Measurements from ENCODE around the gene HHIPL1.

Gene HHIPL1

GRCh38 chr14:99699085-99699760 lies 54.3 kb downstream of the HHIPL1 start:
- no peak for TF ChIP-seq POLR2A (IDR thresholded peaks at IDR 0.05; ENCODE audit: low read length)
- TF ChIP-seq GATA1 (IDR thresholded peaks at IDR 0.05; ENCODE audit: low read depth, low read length), result no peak
- DNase-seq, result no peak

DNA sequence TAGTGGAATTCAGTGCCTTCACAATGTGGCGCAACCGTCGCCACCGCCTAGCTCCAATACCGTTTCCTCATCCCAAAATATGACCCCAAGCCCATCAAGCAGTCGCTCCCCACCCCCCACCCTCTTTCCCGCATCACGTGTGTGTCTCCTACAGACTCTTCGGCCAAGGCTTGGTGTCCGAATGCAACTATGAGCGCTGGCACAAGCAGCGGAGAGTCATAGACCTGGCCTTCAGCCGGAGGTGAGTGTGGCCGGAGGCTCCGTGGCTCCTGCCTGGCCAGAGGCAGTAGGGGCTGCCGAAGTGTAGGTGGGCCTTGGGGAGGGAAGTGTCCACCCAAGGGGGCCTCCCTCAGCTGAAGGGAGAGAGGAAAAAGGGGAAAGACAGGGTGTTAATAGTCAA lies 54.9 kb downstream of the HHIPL1 start:
- no peak for DNase-seq
- no peak for TF ChIP-seq GATA1 (IDR thresholded peaks at IDR 0.05; ENCODE audit: low read depth, low read length)
- no peak for TF ChIP-seq POLR2A (IDR thresholded peaks at IDR 0.05; ENCODE audit: low read length)

DNA sequence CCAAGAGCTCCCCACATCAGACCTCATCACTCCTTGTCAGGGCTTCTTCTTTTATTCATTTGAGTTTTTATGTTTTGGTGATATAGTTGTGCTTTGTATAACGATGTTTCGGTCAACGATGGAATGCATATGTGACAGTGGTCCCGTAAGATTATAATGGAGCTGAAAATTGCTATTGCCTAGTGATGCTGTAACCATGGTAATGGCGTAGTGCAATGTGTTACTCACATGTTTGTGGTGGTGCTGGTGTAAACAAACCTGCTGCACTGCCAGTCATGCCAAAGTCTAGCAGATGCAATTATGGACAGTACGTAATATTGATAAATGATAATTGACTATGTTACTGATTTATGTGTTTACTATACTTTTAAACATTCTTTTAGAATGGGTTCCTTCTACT lies 55.5 kb downstream of the HHIPL1 start:
- no peak for DNase-seq
- TF ChIP-seq POLR2A (IDR thresholded peaks at IDR 0.05; ENCODE audit: low read length) (no peak), GATA1 (IDR thresholded peaks at IDR 0.05; ENCODE audit: low read depth, low read length) (no peak)

GRCh38 chr14:99701260-99701659 lies 56.3 kb downstream of the HHIPL1 start:
- no peak for DNase-seq
- TF ChIP-seq GATA1 (IDR thresholded peaks at IDR 0.05; ENCODE audit: low read depth, low read length) (no peak), POLR2A (IDR thresholded peaks at IDR 0.05; ENCODE audit: low read length) (no peak)

- TF ChIP-seq GATA1 (IDR thresholded peaks at IDR 0.05; ENCODE audit: low read depth, low read length), result no peak
- TF ChIP-seq POLR2A (IDR thresholded peaks at IDR 0.05; ENCODE audit: low read length), result no peak
- no peak for DNase-seq
Measured at GRCh38 chr14:99702115-99702514, 57.2 kb downstream of the HHIPL1 start.

DNA sequence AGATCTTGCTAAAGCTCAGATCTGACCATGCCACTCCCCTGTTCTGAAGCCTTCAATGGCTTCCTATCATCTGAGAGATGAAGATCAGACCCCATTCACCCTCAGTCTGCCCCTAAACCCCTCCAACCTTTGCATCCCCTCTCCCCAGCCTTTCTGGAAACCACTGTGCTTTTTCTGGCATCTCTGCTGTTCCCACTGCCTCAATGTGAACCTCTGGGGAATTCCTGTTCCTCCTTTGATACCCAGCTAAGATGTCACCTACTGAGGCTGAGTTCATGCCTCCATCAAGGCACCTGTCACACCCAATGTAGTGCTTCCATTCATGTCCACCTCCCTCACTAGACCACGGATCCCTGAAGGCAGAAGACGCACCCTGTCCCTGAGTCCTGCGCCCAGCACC lies 58.5 kb downstream of the HHIPL1 start:
- no peak for DNase-seq

DNA sequence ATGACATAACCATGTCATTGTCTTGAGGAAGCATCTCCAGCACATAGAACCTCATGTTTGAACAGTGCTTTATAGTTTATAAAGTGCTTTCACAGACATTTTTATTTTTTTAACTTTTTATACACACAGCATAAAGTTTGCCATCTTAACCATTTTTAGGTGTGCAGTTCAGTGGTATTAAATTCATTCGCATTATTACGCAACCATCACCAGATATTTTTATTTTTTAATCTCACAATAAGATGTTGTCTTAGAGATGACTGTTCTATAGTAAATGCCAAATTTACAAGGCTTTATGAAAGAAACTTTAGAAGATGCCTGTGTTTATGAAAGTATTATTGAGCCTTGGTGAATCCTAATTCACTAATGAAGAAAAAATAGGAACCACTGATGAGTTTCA lies 59.1 kb downstream of the HHIPL1 start:
- no peak for TF ChIP-seq POLR2A (IDR thresholded peaks at IDR 0.05; ENCODE audit: low read length)
- no peak for TF ChIP-seq GATA1 (IDR thresholded peaks at IDR 0.05; ENCODE audit: low read depth, low read length)
- DNase-seq, result no peak

More for the DNA sequence above, 58.5 kb downstream of the HHIPL1 start:
- TF ChIP-seq POLR2A (IDR thresholded peaks at IDR 0.05; ENCODE audit: low read length), result no peak
- TF ChIP-seq GATA1 (IDR thresholded peaks at IDR 0.05; ENCODE audit: low read depth, low read length), result no peak

DNA sequence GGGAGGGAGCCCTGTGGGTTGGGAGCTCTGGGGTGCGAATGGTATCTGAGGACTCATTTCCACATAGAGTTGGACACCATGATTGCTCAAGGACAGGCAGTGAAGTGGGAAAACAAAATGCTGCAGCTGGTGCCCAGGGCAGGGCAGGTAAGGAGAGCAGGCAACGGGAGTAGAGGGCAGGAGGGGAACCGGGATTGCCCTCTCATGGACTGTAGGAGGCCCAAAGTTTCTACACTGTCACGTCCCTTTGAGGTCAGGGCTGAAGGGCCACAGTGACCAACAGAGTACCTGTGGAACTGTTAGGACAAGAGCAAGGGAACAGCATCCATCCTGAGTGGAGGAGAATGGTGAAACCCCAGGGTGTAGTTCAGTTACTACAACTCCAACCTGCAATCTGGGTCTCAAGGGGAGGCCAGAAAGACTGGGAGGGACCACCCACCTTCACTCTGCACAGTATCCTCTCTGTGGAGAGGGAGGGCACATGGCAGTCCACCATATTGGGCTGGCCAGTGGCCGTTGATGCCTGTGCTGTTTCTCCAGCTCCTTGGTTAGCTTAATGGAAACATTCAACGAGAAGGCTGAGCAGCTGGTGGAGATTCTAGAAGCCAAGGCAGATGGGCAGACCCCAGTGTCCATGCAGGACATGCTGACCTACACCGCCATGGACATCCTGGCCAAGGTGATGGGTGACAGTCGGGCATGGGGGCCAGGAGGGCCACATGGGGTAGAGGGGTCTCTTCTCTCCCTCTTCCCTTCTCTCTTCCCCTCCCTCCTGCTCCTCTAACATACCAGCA lies 61.4 kb downstream of the HHIPL1 start:
- no peak for TF ChIP-seq POLR2A (IDR thresholded peaks at IDR 0.05; ENCODE audit: low read length)
- TF ChIP-seq GATA1 (IDR thresholded peaks at IDR 0.05; ENCODE audit: low read depth, low read length), result no peak
- no peak for DNase-seq

DNA sequence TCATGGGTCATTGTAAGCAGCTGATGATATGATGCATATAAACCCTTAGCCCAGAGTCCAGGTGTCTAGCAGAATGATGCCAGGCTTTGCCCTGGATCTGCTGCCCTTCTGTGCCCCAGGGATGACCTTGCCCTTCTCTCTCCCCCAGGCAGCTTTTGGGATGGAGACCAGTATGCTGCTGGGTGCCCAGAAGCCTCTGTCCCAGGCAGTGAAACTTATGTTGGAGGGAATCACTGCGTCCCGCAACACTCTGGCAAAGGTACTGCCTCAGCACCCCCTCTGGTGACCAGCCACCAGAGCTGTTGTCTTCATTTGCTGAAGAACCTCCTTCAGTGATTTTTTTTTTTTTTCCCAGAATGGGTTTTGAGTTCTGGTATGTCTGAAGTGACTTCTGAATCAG lies 62.5 kb downstream of the HHIPL1 start:
- no peak for DNase-seq
- TF ChIP-seq POLR2A (IDR thresholded peaks at IDR 0.05; ENCODE audit: low read length) (no peak), GATA1 (IDR thresholded peaks at IDR 0.05; ENCODE audit: low read depth, low read length) (no peak)

- DNase-seq, result no peak
- TF ChIP-seq POLR2A (IDR thresholded peaks at IDR 0.05; ENCODE audit: low read length) (no peak), GATA1 (IDR thresholded peaks at IDR 0.05; ENCODE audit: low read depth, low read length) (no peak)
Measured at GRCh38 chr14:99707921-99708320, 63.0 kb downstream of the HHIPL1 start.

GRCh38 chr14:99708449-99708848 lies 63.5 kb downstream of the HHIPL1 start:
- no peak for TF ChIP-seq GATA1 (IDR thresholded peaks at IDR 0.05; ENCODE audit: low read depth, low read length)
- TF ChIP-seq POLR2A (IDR thresholded peaks at IDR 0.05; ENCODE audit: low read length), result no peak
- no peak for DNase-seq

DNA sequence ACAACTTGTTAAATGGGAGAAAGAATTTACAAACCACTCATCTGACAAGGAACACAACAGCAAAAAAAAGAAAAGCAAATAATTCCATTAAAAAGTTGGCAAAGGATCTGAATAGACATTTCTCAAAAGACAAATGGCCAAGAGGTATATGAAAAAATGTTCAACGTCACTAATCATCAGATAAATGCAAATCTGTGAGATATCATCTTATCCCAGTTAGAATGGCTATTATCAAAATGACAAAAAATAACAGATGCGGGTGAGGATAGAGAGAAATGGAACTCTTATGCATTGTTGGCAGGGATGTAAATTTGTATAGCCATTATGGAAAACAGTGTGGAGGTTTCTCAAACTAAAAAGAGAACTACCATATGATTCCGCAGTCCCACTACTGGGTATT lies 69.0 kb downstream of the HHIPL1 start:
- DNase-seq, result no peak
- TF ChIP-seq POLR2A (IDR thresholded peaks at IDR 0.05; ENCODE audit: low read length), result no peak
- no peak for TF ChIP-seq GATA1 (IDR thresholded peaks at IDR 0.05; ENCODE audit: low read depth, low read length)

DNA sequence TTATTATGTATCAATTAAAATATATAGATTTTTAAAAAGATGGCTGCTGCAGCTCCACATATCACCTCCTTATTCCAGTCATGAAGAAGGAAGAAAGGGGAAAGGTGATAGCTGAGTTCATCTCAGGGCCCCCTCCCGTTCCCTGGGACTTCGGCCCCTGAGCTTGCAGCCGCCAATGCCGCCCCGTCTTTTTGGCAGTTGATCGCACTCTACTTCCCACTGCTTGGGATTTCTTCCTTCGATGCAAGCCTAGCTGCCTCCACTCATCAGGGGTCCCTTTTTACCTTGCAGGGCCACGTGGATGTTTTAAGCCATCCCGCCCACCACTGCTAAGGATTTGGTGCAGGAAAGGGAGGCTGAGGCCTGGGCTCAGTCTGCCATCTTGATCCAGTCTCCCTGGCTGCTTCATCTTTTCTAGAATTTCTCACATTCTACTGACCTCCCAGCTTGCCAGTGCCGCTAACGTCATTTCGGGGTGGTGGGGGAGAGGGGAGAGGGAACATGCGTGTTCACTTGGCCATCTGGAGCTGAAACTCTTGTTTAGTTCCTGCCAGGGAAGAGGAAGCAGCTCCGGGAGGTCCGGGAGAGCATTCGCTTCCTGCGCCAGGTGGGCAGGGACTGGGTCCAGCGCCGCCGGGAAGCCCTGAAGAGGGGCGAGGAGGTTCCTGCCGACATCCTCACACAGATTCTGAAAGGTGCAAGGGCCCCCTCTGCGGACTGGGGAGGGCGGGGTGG lies 70.5 kb downstream of the HHIPL1 start:
- no peak for DNase-seq
- TF ChIP-seq GATA1 (IDR thresholded peaks at IDR 0.05; ENCODE audit: low read depth, low read length), result no peak
- TF ChIP-seq POLR2A (IDR thresholded peaks at IDR 0.05; ENCODE audit: low read length), result no peak

GRCh38 chr14:99716091-99716849 lies 71.3 kb downstream of the HHIPL1 start:
- no peak for TF ChIP-seq GATA1 (IDR thresholded peaks at IDR 0.05; ENCODE audit: low read depth, low read length)
- TF ChIP-seq POLR2A (IDR thresholded peaks at IDR 0.05; ENCODE audit: low read length), result no peak
- DNase-seq, result no peak

All from erythroblast (primary cell).